HG03159 (cell line): Measurements from ENCODE around the gene MYO5A.

Experiments used
- ATAC-seq: cut with Tn5 transposase; IDR thresholded peaks from one replicate; pipeline ENCODE4 v1.9.1; 2021; ENCODE audit warnings: mild to moderate bottlenecking, moderate library complexity; ENCODE audit not compliant: unreplicated experiment

Gene MYO5A

GRCh38 chr15:52338058-52338457 lies 190.6 kb downstream of the MYO5A start:
- ATAC-seq = no peak

GRCh38 chr15:52337198-52337853 lies 191.4 kb downstream of the MYO5A start:
- no peak for ATAC-seq

DNA sequence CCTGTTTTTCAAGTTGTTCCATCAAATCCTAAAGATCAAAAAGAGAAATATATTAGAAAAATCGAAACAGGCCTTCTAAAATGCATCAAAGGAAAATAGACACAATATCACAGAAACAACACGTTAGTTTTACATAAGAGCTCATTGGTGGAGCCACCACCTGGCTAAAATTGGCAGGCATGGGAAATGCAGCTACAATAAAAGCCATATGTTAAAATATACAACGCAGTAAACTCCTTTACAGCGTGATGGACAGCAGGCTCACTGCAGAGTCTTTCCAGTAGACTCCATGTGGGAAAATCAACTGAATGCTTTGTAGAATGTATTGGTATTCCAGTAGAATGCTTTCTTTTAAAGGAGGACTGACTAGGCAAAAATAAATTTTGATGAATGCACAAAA lies 192.2 kb downstream of the MYO5A start:
- ATAC-seq = no peak

DNA sequence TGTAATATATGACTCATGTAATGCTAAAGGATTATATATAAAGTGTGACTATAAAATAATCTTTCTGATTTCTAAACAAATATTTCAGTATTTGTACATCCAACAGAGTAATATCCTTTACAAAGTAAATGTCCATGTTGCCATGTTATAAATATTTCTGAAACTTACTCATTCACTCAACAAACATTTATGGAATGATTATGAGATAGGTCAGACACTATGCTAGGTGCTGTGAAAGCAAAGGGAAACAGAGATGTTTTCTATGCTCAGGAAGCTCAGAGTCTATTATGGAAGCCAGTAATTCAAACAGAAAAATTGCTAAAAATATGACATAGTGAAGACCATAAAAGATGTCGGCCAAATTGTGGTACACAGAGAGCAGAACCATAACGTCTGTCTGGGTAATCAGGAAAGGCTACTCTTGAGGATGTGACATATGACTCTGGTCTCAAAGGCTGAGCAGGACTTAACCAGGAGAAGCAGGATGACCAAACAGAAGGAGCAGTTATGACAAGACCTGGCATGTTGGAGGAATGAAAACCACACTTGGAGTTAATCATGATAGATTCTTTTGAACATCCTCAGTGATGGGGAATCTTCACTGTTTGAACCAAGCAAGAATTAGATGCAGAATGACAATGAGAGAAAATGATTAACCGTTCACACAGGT lies 194.1 kb downstream of the MYO5A start:
- ATAC-seq = no peak

DNA sequence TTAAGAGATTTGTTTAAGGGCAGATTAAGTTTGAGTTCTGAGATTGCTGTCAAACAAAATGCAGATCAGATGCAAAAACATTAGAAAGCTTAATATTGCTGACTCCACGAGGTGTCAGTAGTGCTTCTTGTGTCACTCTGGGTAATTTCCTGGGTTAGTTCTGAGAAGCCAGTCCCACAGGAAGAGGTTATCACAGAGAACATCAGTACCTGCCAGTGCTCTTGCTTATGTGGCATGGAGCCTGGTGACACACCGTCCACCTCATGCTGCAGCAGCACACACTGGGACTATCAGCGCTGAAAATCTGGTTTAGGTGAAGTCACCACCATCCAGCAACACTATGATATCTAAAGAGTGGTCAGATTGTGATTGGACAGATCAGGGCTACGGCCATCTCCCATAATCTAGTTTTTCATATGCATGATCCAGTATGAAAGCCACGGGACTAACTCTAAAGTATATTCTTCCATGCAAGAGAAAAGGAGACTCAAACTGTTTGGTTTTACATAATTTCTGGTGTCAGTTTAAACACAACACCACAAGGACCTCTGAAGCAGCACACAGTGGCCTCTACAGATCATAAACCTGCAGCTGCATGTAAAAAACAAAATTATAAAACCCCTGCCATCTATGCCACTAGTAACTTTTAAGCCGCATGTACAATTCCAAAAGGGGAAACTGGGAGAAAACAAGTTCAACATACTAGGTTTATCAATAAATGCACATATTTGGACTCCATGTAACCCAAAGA lies 197.0 kb downstream of the MYO5A start:
- peak; percentile 70 for ATAC-seq

DNA sequence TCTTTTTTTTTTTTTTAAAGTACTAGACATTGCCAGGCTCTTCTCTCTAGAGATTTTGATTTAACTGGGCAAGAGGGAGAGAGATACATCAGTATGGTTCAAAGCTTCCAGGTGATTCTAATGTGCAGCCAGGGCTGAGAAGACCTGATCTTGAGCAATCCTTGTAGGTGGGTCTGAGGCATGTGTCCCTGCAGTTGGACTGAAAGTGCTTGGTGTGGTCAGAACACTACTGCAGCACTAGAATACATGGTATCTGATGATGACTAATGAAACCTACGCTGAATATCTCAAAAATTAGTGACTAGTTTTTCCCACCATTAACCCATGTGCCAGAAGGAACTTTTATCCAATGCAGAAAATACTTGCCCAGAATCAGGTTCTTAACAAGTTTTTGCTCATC lies 198.7 kb downstream of the MYO5A start:
- no peak for ATAC-seq

DNA sequence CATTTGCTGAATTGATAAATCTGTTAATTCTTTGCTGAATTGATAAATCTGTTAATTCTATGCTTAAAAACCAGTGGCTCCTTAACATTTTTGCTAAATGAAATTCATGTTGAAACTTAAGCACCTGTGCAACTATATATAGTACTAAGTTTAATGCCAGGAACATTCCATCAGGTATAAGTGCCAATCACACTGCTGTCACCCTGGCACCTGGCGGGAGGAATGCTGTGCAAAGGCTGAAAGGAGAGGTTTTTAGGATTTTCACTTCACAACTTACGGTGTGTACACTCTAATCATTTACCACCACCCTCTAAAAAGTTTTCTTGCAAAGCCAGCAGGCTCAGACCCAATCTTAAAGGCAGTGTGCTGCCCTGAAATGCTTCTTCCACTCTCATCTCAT lies 199.5 kb downstream of the MYO5A start:
- no peak for ATAC-seq

DNA sequence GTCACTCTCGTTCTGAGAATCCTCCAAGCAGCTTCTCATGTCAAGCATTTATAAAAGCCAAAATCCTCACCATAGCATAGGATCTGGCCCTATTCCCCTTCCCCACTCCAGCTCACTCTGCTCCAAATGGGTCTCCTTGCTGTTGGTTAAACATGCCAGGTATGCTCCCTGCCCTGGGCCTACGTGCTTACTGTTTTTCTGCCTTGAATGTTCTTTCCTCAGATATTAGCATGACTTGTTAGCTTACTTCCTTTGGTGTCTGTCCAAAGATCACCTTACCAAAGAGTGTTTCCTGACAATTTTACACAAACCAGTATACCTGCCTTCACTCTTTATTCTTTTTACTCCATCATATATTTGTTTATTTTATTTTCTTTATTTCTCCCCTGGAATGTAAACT lies 200.0 kb downstream of the MYO5A start:
- no peak for ATAC-seq

DNA sequence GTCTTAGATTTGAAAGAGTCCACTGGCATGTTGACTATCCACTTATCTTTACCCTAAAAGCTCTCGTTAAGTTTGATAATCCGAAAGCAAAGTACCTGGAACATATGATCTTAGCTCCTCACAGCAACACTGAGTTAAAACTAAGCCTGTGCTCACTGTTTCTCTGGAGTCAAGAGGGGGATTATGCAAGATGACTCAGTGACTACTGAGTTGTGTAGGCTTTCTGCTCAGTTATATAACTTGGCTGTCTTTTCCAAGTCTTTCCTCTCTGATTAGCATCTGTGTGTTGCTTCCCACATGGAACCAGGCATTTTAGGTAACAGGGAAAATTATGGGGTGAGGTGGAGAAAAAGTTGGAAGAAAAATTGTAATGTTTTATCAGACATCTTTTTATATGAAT lies 201.9 kb downstream of the MYO5A start:
- ATAC-seq = no peak

GRCh38 chr15:52324109-52324508 lies 204.6 kb downstream of the MYO5A start:
- no peak for ATAC-seq

GRCh38 chr15:52318729-52319500 lies 209.8 kb downstream of the MYO5A start:
- ATAC-seq = no peak

DNA sequence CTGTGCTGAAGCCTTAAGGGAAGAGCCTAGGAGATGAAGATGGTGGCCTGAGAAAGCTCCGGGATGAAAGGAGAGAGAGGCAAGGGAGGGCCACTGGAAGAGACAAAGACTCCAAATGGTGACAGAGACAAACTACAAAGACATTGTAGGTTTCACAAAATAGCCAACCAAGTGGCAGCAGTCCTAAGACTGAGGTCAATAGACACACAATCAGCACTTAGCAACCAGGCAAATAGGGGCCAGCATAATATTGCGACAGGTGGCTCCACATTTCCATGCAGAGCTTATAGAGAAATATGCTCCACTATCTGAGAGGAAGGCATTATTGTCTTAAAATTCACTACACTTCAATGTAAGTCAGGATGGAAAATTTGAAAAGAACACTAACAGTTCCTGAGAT lies 211.0 kb downstream of the MYO5A start:
- ATAC-seq = no peak

DNA sequence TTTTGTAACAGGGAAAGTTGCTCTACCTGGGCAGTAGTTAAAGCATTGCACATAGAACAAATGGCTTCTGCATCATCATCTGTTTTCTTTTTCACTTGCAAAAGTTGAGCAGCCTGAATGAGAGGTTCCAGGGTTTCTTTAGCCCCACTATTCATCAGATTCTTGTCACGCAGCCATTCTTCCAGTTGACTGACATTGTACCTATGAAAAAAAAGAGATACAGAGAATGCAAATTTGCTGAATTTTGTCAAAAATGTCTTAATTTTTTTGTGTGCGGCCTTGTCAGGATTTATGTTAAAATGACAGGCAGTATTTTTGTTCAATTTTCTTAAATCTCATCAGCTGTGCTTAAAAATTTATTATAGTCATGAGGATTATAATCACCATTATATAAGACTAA lies 211.7 kb downstream of the MYO5A start:
- ATAC-seq = no peak

DNA sequence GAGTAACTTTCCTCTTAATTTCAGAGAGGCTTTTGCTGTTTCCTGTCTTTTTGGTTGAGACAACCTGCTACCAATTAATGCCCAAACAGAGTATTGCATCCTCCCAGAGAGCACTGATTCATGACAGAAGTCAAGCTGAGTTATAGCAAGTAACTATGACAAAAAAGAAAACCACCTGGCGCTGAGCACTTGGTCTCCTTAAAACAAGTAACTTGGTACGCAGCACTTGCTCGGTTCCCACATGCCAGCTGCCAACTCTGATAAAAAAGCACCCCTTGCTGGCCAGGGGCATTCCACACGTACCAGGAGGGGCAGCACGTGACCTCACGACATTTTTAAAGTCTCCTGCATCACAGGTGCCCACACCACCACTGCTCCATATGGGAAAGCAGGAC lies 219.5 kb downstream of the MYO5A start:
- ATAC-seq = peak; percentile 79

DNA sequence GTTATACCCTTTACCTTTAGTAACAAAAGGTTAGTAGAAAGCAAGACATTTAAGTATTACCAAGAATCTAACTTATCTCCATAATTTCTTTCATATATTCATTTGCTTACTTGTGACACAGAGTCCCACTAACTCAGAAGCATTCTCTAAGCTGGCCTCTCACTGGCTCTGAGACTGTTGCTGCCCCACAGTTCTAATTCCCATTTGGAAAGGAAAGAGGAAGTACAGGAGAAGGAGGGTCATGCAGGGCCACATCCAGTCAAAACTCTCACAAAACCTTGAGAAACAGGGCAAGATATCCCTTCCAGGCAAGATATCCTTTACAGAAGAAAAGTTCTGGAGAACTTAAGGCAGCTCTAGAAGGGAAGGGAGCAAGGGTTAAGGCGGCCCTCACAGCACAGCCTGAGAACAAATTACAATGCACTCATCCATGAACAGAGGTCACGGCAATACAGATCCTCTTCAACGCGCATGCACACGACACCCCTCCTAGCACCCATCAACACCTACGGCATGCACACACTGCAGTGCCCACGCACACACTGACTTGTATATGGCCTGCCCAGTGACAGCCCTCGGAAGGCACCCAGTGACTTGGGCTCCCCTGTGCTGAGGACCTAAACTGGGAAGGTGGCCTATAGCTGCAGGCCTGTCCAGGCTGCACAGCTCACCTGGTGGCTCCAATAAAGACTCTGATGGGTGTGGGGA lies 220.1 kb downstream of the MYO5A start:
- peak; percentile 79 for ATAC-seq

DNA sequence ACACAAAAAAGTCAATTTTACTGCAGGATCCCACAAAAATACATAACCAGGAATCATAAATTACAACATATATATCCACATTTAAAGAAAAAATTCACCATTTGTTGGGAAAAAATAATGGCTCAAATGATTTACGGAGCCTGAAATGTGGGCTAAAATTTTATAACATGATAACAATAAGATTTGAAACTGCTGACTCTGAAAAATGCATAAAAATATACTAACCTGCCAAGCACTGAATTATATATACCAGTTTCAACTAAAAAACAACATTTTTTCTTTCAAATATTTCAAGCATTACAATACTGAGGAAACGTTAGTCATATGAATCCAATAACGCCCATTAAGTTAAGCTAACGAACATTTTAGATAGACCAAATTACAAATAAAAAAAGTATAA lies 220.8 kb downstream of the MYO5A start:
- ATAC-seq = no peak

- ATAC-seq = no peak
Measured at GRCh38 chr15:52306270-52306669, 222.4 kb downstream of the MYO5A start.

DNA sequence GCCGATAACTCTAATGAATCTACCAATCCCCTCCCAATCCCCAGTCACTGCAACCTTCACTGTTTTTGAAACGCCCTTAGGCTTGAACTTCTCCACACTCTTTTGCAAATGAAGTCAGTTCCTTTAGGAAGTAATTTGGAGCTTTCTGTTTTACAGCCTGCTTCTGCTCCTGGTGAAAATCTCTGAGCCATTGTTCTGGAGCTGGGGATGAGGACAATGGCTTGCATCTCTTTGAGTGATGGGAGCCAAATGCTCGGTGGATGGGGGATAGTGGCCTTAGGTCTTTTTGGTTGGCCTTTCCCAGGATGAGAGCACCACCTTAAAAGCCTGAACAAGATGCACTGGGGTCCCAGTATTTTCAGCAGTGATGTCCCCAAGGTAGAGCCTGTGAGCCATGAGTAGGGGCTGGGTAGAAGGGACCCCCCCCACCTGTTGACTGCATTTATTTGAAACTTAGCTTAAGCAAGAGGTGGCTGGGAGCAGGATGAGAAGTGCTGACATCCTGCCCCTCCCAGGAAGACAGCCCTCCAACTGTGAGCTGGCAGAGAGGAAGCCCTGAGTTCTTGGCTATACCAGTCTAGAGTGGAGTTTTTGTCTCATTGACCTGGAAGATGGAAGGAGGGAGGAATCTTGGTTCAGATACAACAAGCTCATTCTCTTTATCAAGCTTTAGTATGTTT lies 225.4 kb downstream of the MYO5A start:
- no peak for ATAC-seq

DNA sequence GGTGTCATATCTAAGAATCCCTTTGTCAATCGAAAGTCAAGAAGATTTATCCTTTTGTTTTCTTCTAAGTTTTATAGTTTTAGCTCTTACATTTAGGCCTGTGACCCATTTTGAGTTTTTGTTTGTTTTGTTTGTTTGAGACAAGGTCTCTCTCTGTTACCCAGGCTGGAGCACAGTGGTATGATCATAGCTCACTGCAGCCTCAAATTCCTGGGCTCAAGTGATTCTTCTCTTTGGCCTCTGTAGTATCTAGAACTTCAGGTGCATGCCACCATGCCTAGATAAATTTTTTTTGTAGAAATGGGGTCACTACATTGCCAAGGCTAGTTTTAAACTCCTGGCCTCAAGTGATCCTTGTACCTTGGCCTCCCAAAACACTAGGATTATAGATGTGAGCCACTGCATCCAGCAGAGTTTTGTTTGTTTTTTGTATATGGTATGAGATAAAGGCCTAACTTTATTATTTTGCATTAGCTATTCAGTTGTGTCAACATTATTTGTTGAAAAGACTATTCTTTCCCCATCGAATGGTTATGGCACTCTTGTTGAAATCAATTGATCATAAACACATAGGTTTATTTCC lies 227.3 kb downstream of the MYO5A start:
- ATAC-seq = no peak
